Activated T-helper 2 cell treated with anti-CD3 and anti-CD28 coated beads, Interferon-gamma antibody, Interleukin-2, Interleukin-4, amounts not matched to agents 10 μg/mL and 5 μg/mL and 100 μg/mL, durations not matched to agents 14 hours and 24 hours and 36 hours (primary cell): ENCODE measurements around the gene TMUB2. TPM values are rescaled to one million over a fixed set of nuclear protein-coding genes. Genes with fewer than 3 reads are reported as not detected.

Source experiments
- DNase-seq: peaks from one replicate; pipeline ENCODE4 v3.0.0; 2021; ENCODE audit warnings: low spot score
- H3K27ac Mint-ChIP-seq: one replicate; pipeline ENCODE4 v1.8.0; 2021; ENCODE audit warnings: mixed read lengths
- H3K27me3 Mint-ChIP-seq: one replicate; pipeline ENCODE4 v1.8.0; 2021; ENCODE audit warnings: low read depth, mixed read lengths
- H3K36me3 Mint-ChIP-seq: one replicate; pipeline ENCODE4 v1.8.0; 2021; ENCODE audit warnings: low read depth, mixed read lengths
- H3K4me1 Mint-ChIP-seq: one replicate; pipeline ENCODE4 v1.8.0; 2021; ENCODE audit warnings: low read depth, mixed read lengths
- H3K4me3 Mint-ChIP-seq: one replicate; pipeline ENCODE4 v1.8.0; 2021; ENCODE audit warnings: low read depth, mild to moderate bottlenecking, moderate library complexity, mixed read lengths
- H3K9me3 Mint-ChIP-seq: one replicate; pipeline ENCODE4 v1.8.0; 2021; ENCODE audit warnings: mixed read lengths
- intact Hi-C: fragments of 100-400 bp; cut with micrococcal nuclease; formaldehyde crosslinking; loops from one replicate; pipeline ENCODE4 v1.15.1; 2023
- total RNA-seq: library from RNA; stranded (reverse); gene quantifications from 2 replicates; pipeline ENCODE4 v1.2.3, GENCODE V29; 2022

The TMUB2 gene
- total RNA-seq, 1 donor from 2014 or later, result 20.4 TPM

GRCh38 chr17:44164476-44164875 is 22.3 kb upstream of the TMUB2 start:
- intact Hi-C loops, result no loop called here
- no peak overlapping the region for H3K4me3 Mint-ChIP-seq
- no peaks in the 10 kb centered on the region for H3K9me3 Mint-ChIP-seq
- H3K36me3 Mint-ChIP-seq, result peaks cover 13% of the 10 kb centered on the region
- no peak for DNase-seq
- H3K27me3 Mint-ChIP-seq, result no peaks in the 10 kb centered on the region
- no peak overlapping the region for H3K27ac Mint-ChIP-seq
- H3K4me1 Mint-ChIP-seq, result peaks cover 9% of the 10 kb centered on the region

GRCh38 chr17:44167181-44167861 is 19.5 kb upstream of the TMUB2 start:
- H3K4me1 Mint-ChIP-seq, result peaks cover 9% of the 10 kb centered on the region
- no peaks in the 10 kb centered on the region for H3K27me3 Mint-ChIP-seq
- intact Hi-C loops, result no loop called here
- H3K27ac Mint-ChIP-seq, result no peak overlapping the region
- DNase-seq, result no peak
- peaks cover 11% of the 10 kb centered on the region for H3K36me3 Mint-ChIP-seq
- H3K4me3 Mint-ChIP-seq, result no peak overlapping the region
- no peaks in the 10 kb centered on the region for H3K9me3 Mint-ChIP-seq

- DNase-seq, result no peak
- H3K36me3 Mint-ChIP-seq, result peaks cover 7% of the 10 kb centered on the region
- no peak overlapping the region for H3K4me3 Mint-ChIP-seq
- H3K4me1 Mint-ChIP-seq, result peaks cover 9% of the 10 kb centered on the region
- H3K27me3 Mint-ChIP-seq, result no peaks in the 10 kb centered on the region
- intact Hi-C loops, result no loop called here
- no peak overlapping the region for H3K27ac Mint-ChIP-seq
- H3K9me3 Mint-ChIP-seq, result no peaks in the 10 kb centered on the region
These were observed 16.7 kb upstream of the TMUB2 start for GRCh38 chr17:44170135-44170498.

- H3K4me1 Mint-ChIP-seq, result peaks cover 9% of the 10 kb centered on the region
- no peaks in the 10 kb centered on the region for H3K27me3 Mint-ChIP-seq
- H3K9me3 Mint-ChIP-seq, result no peaks in the 10 kb centered on the region
- no peak within 1 kb of the TSS for H3K4me3 Mint-ChIP-seq
- no peak for DNase-seq
- H3K36me3 Mint-ChIP-seq, result peaks cover 8% of the 10 kb centered on the region
- intact Hi-C loops, result no loop called here
- no peak within 1 kb of the TSS for H3K27ac Mint-ChIP-seq
These were observed 16.1 kb upstream of the TMUB2 start, which contains the start of gene ASB16 for GRCh38 chr17:44170499-44171201. ASB16 (plus strand) TSS chr17:44170704; CDS start chr17:44170790, 86 bp downstream.

DNA sequence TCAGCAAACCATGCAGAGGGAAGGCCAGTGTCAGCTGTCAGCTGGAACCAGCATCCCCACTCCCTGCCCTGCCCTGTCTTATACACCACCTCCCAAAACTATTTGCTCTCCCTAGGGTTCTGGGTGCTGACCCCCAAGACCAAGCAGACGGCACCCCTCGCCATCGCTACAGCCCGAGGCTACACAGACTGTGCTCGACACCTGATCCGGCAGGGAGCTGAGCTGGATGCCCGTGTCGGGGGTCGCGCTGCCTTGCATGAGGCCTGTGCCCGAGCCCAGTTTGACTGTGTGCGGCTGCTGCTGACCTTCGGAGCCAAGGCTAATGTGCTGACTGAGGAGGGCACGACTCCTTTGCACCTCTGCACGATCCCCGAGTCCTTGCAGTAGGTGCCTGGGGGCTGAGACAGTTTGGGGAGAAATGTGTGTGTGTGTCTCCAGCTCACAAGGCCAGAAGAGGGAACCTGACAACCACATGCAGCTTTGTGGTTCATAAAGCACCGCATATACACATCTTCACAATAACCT is 14.8 kb upstream of the TMUB2 start:
- peaks cover 15% of the 10 kb centered on the region for H3K36me3 Mint-ChIP-seq
- H3K27ac Mint-ChIP-seq, result no peak overlapping the region
- intact Hi-C loops, result no loop called here
- DNase-seq, result no peak
- H3K4me1 Mint-ChIP-seq, result peaks cover 9% of the 10 kb centered on the region
- H3K27me3 Mint-ChIP-seq, result no peaks in the 10 kb centered on the region
- H3K9me3 Mint-ChIP-seq, result no peaks in the 10 kb centered on the region
- no peak overlapping the region for H3K4me3 Mint-ChIP-seq

DNA sequence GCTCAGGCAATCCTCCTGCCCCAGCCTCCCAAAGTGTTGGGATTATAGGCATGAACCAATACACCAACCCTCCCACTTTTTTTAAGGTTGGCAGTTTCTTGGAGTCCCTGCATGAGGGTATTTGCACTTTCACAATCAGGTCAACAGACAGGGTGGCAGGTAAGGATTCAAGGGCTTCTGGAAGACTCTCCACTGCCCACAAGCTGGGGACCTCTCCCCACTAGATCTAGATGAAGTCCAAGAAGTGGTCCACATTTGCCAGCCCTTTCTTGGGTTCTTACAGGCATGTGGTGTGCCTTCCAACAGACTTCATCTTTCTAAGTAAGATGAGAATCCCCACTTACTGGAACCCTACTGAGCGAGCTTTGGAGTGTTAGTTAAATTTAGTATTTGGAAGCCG is 12.3 kb upstream of the TMUB2 start:
- Mint-ChIP-seq H3K27me3 (no peaks in the 10 kb centered on the region), H3K4me3 (no peak overlapping the region), H3K27ac (no peak overlapping the region), H3K4me1 (no peaks in the 10 kb centered on the region), H3K9me3 (no peaks in the 10 kb centered on the region), H3K36me3 (peaks cover 22% of the 10 kb centered on the region)
- DNase-seq, result no peak
- intact Hi-C loops, result no loop called here

DNA sequence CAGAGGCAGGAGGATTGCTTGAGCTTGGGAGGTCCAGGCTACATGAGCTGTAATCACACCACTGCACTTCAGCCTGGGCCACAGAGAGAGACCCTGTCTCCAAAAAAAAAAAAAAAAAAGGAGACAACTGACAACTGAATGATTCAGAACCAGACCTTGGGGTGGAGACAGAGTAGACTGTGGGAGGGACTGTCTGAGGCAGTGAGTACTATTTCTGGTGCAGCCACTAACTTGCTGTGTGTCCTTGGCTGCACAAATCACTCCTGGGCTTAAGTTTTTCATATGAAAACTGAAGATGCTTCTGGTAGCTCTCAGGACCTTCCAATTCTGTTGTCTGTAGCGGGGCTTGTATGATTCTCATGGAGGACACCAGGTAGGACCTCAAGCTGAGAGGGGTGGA is 10.5 kb upstream of the TMUB2 start:
- Mint-ChIP-seq H3K27me3 (no peaks in the 10 kb centered on the region), H3K4me3 (no peak overlapping the region)

GRCh38 chr17:44176671-44177501 is 9.9 kb upstream of the TMUB2 start:
- Mint-ChIP-seq H3K9me3 (no peaks in the 10 kb centered on the region), H3K4me1 (peaks cover 2% of the 10 kb centered on the region), H3K36me3 (peaks cover 24% of the 10 kb centered on the region), H3K27ac (no peak overlapping the region), H3K4me3 (no peak overlapping the region), H3K27me3 (no peaks in the 10 kb centered on the region)
- intact Hi-C loops, result no loop called here
- DNase-seq, result no peak

More for the DNA sequence above, 10.5 kb upstream of the TMUB2 start:
- intact Hi-C loops, result no loop called here
- Mint-ChIP-seq H3K36me3 (peaks cover 22% of the 10 kb centered on the region), H3K27ac (no peak overlapping the region), H3K4me1 (no peaks in the 10 kb centered on the region), H3K9me3 (no peaks in the 10 kb centered on the region)
- DNase-seq, result no peak

DNA sequence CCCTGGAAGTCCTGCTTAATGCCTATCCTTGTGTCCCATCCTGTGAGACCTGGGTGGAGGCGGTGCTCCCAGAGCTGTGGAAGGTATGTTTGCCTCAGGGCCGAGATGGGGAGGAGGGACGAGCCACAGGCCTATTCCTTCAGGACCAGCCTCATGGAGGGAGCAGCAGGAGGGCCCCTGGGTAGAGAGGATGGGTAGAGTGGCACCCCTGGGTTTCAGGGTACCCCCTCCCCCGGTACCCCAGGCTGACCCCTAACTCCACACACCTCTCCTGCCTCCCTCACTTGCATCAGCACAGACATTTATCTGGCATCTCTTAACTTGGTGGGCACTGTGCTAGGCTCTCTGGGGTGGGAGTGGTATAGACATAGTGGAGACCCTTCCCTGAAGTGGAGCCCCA is 9.1 kb upstream of the TMUB2 start:
- H3K36me3 Mint-ChIP-seq, result peaks cover 27% of the 10 kb centered on the region
- H3K9me3 Mint-ChIP-seq, result no peaks in the 10 kb centered on the region
- intact Hi-C loops, result no loop called here
- no peak for DNase-seq
- no peak overlapping the region for H3K27ac Mint-ChIP-seq
- no peaks in the 10 kb centered on the region for H3K27me3 Mint-ChIP-seq
- peaks cover 5% of the 10 kb centered on the region for H3K4me1 Mint-ChIP-seq
- no peak overlapping the region for H3K4me3 Mint-ChIP-seq

DNA sequence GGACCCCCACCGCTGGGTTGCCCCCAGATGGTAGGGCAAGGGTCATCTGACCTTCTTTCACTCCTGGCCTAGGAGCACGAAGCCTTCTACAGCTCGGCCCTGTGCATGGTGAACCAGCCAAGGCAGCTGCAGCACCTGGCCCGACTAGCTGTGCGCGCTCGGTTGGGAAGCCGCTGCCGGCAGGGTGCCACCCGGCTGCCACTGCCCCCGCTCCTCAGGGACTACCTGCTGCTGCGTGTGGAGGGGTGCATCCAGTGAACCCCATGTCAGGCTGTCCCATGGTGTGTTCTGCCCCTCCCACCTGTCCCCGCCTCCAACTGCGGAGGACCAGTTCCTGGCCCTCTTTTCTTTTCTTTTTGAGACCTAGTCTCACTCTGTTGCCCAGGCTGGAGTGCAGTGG is 8.6 kb upstream of the TMUB2 start:
- Mint-ChIP-seq H3K4me1 (peaks cover 5% of the 10 kb centered on the region), H3K27me3 (no peaks in the 10 kb centered on the region), H3K36me3 (peaks cover 27% of the 10 kb centered on the region), H3K4me3 (no peak overlapping the region), H3K27ac (no peak overlapping the region), H3K9me3 (no peaks in the 10 kb centered on the region)
- DNase-seq, result no peak
- intact Hi-C loops, result no loop called here

- peaks cover 29% of the 10 kb centered on the region for H3K36me3 Mint-ChIP-seq
These were observed 3.7 kb upstream of the TMUB2 start for GRCh38 chr17:44183024-44183423.

GRCh38 chr17:44184212-44184810 is 2.5 kb upstream of the TMUB2 start:
- Mint-ChIP-seq H3K36me3 (peaks cover 25% of the 10 kb centered on the region), H3K27ac (no peak overlapping the region), H3K4me3 (no peak overlapping the region), H3K4me1 (peaks cover 31% of the 10 kb centered on the region), H3K9me3 (no peaks in the 10 kb centered on the region), H3K27me3 (no peaks in the 10 kb centered on the region)
- intact Hi-C loops, result no loop called here
- DNase-seq, result no peak

More at GRCh38 chr17:44183024-44183423, 3.7 kb upstream of the TMUB2 start:
- Mint-ChIP-seq H3K4me1 (peaks cover 25% of the 10 kb centered on the region), H3K27me3 (no peaks in the 10 kb centered on the region), H3K9me3 (no peaks in the 10 kb centered on the region), H3K4me3 (no peak overlapping the region), H3K27ac (no peak overlapping the region)
- intact Hi-C loops, result no loop called here
- DNase-seq, result no peak
